COLO829 (cell line): ENCODE measurements around the gene P2RY12.
A peak's percentile ranks its signal among the peaks of the same experiment; 100 is the strongest.

Source experiments
- DNase-seq: peaks from one replicate; pipeline ENCODE4 v3.0.0; 2012; ENCODE audit warnings: low spot score

The P2RY12 gene

DNA sequence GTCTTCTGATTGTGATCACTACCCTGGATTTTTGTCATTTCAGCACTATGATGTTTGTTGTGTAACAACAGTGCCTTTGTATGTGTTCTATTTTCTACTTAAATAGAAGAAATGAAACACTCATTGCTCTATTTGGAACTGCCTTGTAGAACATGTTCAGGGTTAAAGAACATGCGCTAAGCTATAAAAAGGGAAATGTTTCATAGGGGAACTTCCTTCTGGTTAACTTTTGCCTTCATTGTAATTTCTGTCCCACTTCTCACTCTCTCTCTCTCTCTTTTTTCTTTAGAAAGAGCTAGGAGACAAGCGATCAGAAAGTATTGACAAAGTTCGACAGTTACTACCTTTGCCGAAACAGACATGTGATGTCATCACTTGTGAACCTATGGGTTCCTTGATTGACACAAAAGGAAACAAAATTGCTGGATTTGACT, at the start of gene P2RY12:
Gene P2RY12 (minus strand): TSS at position 13 of the 434 bp plus-strand sequence. CDS start 45,908 bp downstream, outside the sequence.
- DNase-seq: peak; percentile 44

DNA sequence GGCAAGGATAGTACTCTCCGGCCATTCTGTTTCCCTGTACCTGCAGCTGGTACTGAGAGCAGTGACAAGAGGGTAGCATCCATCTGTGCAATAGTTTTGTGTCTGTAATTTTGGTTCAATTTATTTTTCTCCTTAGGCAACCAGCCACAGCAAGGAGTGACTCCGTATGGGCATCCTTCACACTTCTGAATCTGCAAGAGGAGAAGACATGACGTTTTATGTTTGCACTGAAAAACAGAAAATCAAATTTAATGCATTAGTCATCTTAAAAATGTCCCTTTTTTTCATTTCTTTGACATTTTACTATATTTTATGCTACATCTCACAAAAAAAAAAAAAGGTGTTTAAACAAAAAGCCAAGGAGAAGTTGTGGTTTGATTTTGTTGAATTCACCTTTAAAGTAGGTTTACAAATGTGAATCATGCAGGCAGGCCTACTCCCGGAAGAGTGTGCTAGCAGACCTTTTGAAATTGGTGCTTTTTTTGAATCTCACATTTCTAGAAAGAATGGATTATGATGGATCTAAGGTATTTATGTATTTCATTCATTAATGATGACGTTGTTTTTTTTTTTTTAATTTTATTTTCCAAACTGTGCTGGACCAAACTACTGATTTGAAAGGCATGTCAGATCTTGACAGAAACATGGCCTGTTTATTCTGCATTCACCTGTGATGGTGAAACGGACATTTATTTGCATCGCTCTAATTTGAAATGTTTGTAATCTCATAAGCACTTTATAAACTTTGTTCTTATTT, 48.2 kb upstream of the P2RY12 start:
- no peak for DNase-seq

DNA sequence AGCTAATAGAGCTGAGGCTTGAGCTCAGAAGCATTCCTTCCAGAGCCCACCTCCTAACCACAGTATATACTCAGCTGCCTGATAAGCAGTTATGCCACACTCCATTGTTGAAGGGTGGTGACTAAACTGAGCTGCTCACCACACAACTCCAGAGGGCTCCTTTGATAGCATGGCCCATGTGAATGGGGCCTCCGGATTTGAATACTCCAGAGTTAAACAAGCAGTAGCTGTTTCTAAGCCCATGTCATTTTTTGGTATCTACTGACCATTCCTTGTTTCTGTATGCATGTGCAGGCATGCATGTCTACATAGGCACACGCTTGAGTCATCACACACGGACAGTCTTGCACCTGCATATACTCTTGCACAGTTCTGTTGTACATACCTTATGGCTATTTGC, 47.4 kb upstream of the P2RY12 start:
- DNase-seq: no peak

DNA sequence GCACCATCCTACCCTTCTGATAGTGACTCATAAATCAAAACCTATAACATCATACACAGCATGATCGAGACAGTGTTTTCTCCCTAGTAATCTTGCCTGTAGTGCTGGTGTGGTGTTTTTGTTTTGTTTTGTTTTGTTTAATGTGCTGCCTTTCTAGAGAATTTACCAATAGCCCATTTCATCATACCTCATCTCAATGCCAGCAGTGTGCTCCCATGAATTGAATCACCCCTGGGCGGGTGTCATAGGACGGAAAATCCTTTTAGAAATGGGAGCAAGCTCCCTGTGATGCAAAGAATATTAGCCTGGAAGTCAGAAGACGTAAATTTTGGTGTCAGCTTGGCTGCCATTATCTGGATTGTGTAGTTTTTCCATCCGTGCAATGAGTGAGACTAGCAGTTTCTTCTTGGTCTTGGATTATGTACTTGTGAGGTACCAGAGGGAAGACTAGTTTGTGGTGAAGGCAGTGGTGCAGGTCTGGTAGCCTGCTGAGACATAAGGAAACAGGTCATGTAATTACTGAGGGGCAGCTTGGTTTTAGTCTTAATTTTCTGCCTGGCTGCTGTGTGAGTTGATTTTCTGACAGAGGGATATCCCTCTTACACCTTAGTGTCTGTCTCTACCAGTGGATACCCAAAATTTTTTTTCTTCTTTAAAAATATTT, 46.4 kb upstream of the P2RY12 start:
- DNase-seq: no peak

DNA sequence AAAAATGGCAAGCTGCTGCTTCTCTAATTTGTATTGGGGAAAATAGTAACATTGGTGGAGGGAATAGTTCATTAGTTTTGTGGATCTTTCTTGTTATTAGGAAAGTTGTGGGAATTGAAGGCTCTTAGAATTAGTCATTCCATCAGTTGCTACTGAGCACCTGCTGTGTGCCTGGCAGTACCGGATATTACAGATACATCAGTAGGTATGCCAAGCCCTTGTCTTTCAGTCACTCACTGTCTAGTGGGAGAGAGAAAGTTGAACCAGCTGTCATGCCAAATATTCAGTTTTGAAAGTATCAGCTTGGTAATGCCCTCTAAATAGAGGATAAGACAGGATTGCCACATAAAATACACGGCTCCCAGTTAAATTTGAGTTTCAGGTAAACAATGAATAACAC, 43.8 kb upstream of the P2RY12 start:
- DNase-seq: no peak

- DNase-seq: no peak
Observed at GRCh38 chr3:151426341-151426657, 41.7 kb upstream of the P2RY12 start.

- no peak for DNase-seq
Observed at GRCh38 chr3:151425627-151426340, 41.2 kb upstream of the P2RY12 start.

GRCh38 chr3:151423091-151423490, 38.5 kb upstream of the P2RY12 start:
- DNase-seq: no peak

DNA sequence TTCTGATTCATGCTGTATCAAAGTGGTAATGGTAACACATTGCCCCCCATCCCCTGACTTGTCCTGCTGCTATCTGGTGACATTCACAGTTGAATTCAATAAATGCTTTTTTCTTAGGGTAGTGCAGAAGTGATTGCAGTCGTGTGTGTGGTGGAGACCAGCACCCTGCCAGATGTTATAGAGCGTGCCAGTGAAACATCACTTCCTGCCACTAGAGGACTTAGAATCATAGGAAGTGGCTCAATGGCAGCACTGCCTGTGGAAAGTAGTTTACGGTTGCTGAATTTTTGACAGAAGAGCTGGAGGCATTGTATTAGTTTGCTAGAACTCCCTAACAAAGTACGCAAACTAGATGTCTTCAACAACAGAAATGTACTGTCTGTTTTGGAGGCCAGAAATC, 37.4 kb upstream of the P2RY12 start:
- DNase-seq: no peak

DNA sequence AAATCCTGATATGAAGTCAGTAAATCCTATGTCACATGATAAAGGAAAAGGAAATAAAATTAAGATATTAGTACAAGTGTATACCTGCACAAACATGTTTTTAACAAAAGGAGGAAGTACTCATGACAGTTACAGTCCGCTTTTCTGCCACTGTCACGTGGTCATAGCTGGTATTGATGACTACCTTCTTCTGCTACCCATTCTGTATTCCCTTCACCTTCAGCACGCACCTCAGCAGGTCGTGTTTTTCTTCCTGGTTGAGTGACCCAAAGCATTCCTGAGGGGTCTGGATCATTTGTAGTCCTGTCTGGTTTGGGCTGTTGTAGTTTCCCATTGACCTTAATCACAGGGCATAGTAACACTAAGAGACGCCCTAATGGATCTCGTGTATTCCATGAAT, 35.3 kb upstream of the P2RY12 start:
- DNase-seq: no peak

DNA sequence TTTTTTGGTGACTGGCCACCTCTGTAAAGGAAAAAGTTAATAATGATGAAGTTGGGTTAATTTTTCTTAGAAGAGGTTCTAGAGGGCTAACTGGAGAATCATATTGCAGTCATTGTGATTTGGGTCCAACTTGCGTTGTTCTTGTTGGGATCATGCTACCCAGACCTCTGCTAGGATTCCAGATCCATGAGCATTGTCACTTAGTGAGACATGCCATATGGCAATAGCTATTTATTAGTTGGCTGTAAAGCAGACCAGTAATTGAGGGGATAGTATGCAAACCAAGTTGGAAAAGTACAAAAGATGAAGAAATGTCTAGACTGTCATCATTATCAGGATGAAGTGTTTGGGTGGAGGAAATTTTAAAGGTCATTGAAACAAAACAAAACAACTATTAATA, 30.7 kb upstream of the P2RY12 start:
- no peak for DNase-seq

DNA sequence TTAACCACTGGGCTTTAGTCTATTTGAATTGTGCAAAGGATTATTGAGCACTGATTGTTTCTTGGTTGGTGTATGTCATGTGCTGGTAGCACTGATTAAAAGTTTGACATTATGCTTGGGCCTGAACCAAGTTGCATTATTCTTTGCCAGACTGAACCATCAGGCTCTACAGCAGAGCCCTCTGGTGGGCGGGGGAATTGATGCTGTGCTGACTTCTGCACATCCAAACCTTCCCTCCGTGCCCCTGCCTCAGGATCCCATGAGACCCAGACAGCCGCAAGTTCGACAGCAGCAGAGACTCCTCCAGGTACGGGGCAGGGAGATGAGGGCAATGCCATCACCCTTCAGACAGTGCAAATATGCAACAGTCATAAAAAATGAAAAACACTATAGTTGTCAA, 28.4 kb upstream of the P2RY12 start:
- DNase-seq: no peak

GRCh38 chr3:151410891-151411559, 26.5 kb upstream of the P2RY12 start:
- DNase-seq: no peak

DNA sequence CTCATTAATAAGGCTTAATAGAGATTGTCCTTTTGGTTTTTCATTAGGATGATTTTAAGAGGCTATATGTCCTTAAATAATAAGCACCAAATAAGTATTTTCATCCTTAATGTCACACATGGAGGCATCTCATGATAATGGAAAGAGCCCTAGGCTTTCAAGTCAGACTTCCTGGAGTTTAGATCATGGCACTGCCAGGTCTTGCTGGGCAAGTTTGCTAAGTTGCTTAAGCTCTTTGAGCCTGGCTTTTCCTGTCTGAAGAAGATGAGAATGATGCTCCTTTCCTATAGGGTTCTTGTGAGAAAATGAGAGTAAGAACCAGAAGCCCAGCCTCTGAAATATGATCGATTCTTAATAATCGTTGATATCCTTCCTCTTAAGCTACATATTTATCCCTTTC, 23.4 kb upstream of the P2RY12 start:
- no peak for DNase-seq

DNA sequence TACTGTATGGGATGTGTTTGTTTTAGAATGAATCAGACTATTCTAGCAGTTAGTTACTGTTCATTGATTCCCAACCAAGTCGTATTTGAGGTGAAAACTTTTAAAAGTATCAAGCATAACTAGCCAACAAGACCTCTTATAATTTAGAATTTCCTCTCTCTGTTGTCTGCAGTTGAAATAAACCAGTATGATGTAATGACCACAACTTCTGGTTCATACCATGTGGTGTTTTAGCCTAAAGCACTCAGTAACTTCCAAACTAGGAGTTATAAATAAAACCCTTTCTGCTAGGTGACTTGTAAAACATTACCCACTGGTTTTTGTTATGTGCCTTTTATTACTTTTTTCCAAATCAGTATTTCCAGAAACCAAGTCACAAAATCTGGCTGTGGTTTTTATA, 19.8 kb upstream of the P2RY12 start:
- DNase-seq: no peak

DNA sequence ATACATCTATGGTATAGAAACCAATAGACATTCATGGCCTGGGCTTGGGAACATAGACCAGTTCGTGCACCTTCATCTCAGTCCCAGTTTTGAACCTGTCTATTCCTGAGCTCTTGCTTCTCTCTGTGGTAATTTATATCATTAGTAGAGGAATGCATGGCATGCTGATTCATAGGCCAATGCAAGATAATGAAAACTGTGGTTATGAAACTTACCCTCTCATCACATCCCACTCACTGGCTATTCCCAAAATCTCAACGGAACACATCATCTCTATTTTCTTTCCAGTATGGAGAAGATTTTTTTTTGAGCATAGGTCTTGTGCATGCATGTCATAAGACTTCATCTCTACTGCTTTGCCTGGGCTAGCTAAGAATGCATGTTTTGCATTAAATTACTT, 18.7 kb upstream of the P2RY12 start:
- no peak for DNase-seq

DNA sequence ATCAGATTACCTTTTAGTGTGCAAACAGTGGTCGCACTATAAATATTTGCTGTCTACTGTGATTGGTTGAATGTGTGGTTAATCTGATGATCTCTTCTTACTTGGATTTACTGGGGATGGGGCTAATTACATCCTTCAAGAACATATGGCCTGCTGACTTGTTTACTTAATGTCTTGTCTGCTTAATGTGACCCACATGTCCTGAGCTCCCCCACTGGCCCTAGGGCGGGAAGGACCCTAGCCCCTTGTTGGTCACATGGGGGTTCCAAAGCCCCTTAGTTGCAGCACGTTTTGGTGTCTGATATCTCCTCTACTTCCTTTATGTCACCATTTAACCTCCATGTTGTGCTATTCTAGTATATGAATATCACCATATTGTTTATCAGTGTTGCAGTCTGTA, 17.8 kb upstream of the P2RY12 start:
- DNase-seq: no peak

DNA sequence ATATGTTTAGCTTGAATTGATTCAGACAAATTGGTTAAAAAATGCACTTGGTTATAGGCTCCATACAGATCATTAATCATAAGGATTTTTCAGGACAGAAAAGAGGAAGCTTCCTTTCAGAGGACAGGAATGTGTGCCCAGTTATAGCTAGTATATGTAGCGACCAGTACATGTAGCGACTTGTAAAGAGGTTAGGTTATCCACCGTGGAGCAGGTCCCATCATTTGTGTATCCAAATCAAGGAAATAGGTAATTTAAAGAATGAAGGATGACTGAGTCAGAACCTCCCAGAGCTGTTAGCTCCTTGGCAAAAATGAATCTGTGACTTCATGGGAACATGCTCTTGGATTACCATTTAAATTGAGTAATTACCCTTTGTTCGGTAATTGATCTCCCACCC, 15.8 kb upstream of the P2RY12 start:
- DNase-seq: no peak

GRCh38 chr3:151398895-151399294, 14.3 kb upstream of the P2RY12 start:
- no peak for DNase-seq

- DNase-seq: peak; percentile 55
Observed at GRCh38 chr3:151395806-151396205, 11.3 kb upstream of the P2RY12 start.

GRCh38 chr3:151394611-151395010, 10.1 kb upstream of the P2RY12 start:
- no peak for DNase-seq

DNA sequence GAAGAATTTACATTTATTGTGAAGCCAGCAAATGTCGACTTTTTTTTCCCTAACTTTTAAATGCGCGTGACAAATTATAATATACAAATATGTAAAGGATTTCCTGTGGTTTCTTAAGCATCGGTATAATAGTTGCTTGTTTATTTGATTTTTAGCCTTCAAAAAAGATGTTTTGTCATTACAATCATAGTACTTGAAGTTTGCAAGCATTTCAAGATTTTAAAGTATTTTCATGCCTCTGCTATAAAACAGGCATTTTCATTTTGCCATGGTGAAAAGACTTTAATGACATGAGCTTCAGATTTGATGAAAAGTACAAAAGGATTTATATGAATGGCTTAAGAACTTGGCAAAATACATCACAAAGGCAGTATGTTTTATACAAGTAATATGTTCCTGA, 9.4 kb upstream of the P2RY12 start:
- no peak for DNase-seq
